GM21737 (cell line): Measurements from ENCODE around the gene POLG.

Source experiments
- ATAC-seq: cut with Tn5 transposase; IDR thresholded peaks from one replicate; pipeline ENCODE4 v1.9.1; 2021; ENCODE audit warnings: mild to moderate bottlenecking, moderate library complexity; ENCODE audit not compliant: unreplicated experiment

Gene POLG

DNA sequence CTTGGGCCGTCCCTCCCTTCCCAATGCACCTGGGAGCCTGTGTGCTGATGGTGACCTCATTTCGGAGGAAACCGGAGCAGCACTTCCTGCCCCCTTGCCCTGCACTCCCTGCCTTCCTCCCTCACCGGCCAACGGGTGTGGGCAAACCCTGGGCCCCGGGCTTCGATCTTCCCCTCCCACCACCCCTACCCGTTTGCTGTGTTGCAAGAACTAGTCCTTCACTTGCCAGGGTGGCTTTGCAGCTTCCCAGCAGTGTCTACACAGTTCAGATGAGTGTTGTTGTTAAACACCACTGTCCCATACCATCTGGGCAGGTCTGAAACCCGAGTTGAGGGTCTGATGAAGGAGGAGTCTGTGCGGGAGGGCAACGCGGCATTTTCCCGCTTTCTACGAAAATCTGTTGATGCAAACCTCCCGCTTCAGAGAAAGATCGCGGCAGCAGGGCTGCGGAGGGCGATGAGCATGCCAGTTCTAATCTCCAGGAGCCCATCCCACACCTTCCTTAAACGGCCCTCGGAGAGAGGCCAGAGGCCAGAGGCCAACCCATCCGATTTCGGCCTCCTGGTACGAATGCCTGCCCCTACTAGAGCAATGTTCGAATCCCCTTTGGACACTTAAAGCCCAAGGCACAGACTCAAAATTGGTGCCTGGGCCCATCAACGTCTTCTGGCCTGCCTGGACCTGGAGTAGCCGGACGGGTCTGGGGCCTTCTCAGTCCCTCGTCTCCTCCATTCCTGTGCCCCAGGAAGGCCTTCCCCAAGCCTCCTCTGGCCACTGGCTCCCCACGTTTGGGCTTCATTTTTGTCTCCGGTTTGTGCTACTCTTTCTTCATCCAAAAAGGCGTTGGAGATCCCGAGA is 35.7 kb upstream of the POLG start:
- ATAC-seq = no peak

DNA sequence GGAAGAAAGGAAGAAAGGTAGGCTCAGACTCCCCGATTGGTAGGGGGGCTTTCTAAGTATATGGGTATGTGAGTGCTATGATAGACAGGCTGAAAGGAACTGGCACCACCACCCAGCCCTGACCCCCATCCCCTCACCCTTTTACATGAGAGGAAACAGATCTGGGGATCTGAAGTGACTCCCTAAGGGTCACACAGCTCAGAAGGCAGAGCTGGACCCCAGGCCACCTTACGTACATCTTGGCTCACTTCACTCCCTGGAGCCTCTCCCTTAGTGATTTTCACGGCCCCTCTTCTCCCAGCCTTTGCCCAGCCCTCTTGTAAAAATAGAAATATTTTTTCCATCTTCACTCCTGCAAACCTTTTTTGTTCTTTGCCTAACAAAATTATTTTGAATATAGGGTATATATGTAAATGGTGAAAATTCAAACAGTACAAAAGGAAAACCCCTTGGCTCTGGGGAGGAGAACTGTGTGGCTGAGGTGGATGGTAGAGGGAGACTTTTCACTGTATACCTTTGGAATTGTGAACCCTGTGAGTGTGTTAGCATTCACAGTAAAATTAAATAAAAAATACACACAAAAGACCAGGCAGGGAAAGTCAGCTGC is 34.8 kb upstream of the POLG start:
- no peak for ATAC-seq

DNA sequence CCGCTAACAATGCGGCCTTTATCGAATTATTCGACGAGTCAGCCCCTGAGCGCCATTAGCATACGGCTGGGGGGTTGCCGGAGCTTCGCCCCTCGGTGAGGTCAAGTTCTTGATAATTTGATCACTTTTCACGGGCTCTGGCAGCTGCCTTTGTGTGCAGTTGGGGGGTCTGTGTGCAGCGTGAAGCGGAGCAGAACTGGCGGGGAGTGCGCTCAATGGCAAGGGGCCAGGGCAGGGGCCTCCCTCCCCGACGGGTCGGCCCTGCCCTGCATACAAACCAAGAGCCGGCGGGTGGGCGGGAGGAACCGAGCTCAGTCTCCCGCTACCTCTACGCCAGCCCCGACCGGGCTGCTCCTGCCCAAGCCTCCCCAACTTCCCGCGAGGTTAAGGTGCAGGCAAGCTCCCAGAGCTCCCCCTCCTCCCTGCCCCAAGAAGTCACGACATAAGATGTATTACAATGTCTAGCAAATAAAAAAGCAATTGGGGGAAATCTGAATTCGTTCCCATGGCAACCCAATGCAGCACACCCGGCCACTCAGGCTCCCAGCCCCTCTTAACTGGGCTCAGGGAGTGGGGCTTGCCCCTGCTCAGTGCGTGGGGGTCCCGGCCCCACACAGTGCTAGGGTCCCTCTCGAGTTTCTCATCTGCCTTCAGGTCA is 34.1 kb upstream of the POLG start:
- no peak for ATAC-seq

DNA sequence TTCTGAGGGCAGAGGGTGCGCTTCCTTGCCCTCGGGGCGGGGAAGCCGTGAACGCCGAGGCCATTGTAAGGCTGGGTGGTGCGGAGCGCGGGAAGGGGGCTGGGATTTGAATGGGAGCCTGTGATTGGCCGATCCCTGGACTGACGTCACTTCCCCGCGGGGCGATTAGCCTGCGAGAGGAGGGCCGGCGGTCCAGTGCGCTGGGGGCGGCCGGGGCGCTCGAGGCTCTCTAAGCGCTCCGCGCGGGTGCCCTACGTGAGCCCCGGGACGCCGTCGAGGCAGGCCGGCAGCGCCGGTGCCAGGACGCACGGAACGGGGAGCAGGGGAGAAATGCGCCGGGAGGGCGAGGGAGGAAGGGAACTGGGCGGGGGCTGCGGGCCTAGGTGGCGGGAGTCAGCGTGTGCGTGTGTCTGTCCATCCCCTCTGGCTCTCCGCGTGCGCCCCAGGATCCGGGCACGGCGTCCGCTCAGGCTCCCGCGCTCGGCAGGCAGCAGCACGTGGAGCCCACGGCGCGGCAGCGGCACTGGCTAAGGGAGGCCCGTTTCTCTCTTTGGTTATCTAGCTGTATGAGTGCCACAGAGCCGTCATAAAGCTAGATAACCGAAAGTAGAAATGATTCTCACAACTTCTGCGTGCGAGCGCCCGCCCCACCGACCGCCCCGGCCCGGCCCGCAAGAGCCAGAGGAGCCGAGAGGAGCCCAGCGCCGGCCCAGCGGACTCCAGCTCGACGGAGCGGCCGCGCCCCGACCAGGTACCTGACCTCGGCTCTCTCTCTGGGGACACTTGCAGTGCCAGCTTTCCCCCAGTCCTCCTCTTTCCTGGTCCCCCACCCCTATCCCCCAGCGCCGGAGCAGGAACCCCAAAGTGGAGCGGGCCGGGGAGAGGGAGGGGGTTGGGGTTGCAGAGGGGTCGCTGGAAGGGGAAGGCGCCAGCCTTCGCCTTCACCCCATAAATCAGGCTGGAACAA is 33.1 kb upstream of the POLG start:
- ATAC-seq = no peak

DNA sequence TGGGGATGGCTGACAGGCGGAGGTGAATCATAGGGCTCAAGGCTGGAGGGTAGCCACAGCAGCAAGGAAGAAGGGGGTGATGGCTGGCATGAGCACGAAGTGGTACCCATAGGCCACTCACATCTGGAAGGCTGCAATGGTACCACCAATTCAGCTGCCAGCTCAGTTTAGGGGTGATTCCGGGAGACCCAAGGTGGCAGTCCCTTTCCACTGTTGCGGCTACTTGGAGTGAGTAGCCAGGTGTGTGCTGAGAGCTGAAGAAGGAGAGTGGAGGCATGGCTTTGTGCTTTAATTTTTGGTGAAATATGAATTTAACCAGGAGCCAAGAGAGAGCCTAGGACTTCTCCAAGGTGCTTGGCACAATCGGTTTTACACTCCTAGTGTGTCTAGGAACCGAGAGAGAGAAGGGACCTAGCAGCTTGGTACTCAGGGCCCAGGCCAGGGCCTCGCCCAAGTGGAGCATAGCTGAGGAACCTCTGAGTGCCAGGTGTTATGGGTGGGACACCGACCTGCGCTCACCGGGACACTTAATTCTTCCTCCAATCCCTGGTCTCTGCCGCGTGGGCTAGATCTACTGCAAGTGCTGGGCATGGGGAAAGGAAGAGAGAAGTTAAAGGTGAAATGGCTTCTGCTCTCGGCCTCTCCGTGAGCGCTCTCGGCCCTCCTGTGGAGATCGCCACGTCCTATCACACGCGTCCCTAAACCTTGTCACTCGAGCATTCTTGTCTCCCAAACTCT is 32.2 kb upstream of the POLG start:
- ATAC-seq = no peak

DNA sequence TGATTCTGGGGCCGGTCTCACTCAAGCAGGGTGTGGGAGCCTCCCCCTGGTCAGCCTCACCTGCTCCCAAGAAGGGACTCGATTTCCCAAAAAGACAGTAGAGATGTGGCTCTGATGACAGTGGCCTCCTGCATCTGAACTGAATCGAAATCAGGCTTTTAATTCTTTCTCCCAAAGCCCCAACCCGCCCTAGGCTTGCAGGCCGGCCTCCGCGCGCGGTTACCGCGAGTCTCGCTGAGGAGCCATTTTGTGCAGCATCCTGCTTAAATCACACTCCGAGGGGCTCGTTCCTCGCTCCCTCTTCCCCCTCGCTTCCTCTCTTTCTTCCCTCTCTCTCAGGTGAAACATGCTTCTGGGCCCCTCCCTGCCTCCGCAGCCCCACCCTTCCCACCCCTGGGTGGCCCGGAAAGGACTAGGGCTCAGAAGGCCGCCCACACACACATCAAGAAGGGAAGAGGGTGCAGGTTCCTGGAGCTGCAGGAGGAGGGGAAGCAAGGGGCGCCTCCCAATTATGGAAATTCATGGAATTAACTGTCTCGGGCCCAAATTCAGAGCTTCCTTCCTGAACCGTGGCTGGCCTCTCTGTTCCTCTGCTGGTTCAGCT is 30.9 kb upstream of the POLG start:
- ATAC-seq = no peak

DNA sequence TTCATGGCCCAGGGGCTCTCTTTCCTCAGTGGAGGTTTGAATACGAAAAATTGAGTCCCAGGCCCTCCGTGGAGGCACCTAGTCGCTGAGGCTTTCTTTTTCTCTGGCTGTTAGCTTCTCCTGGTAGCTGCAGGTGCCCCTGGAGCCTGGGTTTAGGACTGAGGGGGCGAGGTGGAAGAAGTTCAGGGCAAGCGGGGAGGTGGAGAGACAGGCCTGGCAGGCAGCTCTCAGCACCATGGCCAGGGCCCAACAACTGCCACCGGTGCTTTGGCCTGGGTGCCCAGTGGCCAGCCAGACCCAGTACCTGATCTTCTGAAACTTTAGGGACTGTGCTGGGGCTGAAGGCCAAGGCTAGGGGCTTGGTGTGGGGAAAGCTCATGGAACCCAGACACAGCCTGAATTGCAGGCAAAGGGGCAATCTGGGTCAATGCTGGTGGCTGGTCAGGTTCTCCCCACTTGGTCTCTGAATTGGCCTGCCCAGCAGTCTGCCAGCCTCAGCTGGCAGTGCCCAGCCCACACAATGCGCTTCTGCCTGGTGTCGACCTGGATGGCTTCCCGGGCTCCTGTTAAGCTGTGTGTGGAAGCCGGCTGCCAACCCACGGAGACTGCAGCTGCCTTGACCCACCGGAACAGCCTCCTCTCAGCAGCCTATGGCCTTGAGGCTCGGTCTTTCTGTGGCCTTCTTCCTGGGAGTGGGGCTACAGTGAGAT is 30.3 kb upstream of the POLG start:
- no peak for ATAC-seq

DNA sequence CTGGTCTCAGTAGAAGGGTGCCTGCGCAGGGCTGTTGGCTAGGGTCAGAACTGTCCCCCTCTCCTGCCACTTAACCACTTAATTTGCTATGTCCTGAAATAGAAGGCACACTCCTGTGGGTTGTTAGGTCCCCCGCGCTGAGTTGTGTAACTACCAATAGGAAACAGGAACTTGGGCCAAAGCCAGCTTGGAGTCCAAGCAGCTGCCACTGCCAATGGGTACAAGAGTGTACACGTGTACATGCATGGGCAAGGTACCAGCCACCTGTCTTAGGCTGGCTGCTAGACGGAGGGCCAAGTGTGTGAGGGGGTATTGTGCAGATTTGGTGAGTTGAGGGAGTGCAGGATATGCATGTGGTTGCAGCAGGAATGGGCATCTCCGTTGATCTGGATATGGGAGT is 29.7 kb upstream of the POLG start:
- no peak for ATAC-seq

DNA sequence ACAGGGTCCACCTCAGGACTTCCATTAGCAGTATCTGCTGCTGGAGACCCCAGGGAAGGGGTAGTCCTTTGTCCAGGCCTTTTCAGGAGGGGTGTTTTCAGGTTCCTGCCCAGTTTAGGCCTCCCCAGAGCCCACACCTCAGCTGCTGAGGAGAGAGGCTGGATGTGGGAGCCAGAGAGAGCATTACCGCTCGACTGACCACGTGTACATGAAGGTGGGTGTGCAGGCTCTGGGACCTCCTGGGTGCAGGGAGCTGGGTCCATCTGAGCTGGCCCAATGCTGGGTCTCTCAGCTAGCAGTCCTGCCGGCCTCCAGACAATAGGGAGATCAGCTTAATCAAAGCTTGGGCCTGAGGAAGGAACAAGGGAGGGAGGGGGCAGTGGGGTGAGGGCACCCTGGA is 29.1 kb upstream of the POLG start:
- no peak for ATAC-seq

DNA sequence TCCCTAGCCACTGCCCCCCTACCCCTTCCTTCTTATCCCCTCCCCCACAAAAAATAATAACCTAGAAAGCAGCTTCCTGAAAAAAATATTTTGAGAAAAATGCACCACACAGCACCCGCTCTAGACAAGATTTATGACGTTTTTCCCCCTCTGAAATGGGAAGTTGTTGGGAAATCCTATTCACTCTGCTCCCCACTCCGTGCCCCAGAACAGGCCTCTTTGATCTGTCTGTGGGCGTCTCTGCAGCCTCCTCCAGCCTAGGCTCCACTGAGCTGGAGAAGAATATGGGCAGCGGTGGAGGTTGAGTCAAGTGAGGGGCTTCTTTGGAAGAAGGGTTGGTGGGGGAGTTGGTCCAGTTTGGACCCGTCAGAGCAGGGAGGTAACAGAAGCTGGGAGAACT is 28.5 kb upstream of the POLG start:
- no peak for ATAC-seq

DNA sequence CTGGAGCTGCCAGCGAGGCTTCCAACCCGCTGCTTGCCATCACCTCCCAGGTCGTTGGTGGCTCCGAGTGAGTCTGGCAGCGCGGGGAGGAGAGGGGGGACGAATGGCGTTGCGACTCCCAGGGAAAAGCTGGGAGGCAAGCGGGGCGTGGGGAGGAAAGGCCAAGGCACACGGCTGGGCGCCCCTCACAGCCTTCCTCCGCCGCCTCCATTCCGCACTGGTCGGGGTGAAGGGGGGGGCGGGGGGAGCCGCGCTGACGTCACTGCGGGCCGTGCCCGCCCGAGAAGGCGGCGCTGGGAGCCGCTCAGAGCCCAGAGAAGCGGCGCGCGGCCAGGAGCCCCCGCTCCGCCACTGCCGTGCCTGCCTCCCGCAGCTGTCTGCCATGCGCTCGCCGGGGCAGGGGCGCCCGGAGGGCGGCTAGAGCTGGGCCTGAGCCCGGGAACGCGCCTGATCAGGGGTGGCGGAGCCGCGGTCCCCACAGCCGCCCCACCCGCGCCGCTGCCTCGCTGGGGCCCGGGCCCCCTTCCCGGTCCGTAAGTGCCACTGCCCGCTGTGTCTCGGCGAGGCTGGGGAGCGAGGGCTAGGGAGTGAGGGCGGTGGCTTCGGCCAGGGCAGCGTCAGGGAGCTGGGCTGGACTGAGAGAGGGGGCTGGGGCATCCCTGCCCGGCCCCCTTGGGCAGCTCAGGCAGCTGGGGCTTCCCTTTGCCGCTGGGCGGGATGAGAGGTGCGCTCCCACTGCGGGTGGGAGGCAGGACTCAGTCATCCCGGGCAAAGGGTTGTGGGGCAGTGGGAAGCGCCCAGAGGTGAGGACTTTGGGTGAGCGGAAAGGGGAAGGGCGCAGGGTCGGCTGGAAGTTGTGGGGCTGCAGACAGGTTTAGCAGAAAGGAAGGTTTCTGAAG is 27.8 kb upstream of the POLG start:
- no peak for ATAC-seq

DNA sequence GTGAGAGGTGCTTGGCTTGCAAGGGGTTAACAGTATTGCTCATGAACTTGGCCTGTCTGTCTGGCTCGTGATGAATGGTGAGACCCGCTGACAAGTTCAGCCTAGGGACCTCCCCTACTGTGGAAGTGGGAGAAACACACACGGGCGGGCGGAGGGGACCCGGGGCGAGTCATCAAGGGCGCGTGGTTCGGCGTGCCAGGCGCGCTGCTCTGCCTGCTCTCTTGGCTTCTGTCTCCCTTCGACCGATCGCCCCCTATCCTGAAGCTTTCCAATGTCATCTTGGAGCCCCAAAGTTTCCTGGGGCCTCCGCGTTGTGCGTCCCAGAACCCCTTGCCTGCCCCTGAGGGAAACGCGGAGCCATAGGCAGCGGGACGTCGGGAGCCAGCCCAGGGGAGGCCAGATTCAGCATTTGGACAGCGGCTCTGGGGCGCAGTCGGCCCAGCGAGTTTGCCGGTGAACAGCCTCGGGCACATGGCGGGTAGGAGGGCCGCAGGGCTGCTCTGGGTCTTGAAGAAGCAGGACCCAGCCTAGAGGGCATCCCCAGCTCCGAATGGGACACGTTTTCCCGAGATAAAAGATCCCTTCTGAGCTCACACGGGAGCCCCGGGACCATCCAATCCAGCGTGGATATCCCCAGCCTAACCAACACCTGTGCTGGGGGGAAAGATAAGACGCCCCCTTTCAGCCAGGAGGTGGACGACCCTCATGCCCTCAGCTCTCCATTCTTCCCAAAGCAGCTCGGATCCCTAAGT is 27.0 kb upstream of the POLG start:
- no peak for ATAC-seq

DNA sequence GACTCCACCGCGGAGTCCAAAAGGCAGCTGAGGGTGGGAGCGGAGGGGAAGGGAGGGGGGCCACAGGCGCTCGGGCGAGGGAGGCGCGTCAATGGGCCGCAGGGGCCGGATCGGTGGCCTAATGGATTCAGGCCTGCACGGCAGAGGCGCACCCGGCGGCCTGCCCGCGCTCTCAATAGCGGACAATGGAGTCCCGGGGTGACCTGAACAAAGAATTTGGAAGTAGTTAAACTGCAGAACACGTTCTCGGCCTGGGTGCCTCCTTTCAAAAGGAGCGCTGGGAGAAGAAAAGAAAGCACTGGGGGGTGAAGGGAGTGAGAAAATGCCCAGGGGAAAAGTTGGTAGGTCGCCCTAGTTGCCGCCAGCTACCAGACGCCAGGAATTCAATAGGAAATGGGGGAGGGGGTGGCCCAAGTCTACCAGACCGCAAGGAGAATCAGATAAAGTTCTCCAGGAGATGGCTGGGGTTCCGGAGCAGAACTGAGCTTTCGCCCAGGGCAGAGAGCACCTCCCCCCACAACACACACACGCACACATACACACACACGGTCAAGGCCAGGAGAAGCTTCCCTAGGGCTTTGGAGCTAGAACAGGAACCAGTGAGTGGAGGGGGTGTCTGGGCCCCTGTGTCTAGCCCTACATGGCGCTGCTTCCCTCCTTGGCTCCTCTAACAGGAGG is 25.8 kb upstream of the POLG start:
- no peak for ATAC-seq

DNA sequence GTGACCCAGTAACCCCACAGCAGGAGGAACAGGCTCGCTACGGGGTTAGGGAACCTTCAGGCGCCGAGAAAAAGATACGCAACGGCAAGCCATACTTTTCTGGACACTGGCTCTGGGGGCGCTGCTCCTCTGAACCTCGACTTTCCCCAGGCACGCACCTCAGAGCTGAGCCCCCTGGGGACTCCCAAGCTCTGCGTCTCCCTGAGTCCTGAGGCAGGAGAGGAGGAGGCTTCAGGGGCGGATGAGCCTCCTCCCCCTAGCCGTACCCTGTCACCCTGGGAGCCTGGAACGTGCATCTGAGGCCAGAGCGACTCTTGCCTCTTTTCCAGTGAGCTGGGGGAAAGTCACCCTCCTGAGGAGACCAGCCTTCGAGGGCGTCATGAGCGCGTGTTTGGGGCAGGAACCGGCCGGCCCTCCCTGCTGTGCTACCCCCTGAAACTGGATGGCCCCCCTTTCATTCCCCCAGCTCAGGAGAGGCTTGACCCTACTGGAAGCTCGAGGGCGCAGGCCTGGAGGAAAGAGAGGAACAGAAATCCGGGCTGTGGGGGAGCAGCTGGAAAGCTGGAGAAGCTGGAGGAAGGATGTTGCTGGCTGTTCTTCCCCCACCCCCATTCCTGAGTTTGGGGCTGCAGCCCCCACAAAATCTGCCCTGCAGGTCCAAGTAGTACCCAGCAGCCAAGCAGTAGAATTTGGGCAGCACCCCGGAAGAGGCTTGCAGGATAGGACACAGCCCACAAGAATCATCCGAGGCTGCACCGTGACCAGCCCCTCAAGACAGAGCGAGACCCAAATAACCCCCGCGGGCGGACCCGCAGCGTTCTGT is 25.1 kb upstream of the POLG start:
- no peak for ATAC-seq

DNA sequence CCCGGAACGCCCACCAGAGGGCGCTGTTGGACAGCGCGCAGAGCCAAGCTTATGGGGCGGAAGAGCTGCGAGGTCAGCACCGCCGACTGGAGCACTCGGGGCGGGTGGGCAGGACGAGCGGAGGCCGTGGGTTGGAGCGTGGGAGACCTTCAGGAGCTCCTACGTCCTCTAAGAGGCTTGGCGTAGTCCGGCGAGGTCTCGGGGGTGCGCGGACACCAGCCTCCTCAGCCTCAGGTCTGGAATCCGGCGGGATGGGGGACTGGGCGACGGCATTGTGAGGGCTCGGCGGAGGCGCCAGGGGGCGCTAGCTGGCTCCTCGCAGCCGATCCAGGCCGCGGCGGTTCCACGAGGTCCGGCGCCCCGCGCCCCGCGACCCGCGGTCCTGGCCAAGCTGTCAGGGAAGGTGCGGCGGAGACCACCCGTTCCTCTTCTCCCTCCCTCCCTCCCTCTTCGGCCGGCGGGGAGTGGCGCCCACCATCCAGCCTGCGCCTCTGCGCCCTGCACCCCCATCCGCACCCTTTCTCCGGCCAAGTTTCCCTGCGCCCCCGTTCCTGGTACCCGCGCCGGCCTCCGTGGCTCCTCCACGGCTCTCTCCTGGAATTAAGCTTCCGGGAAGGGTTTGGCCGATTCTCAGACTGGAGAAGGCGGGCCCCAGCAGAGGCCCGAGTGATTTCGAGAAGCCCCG is 24.3 kb upstream of the POLG start:
- ATAC-seq = peak; percentile 81

DNA sequence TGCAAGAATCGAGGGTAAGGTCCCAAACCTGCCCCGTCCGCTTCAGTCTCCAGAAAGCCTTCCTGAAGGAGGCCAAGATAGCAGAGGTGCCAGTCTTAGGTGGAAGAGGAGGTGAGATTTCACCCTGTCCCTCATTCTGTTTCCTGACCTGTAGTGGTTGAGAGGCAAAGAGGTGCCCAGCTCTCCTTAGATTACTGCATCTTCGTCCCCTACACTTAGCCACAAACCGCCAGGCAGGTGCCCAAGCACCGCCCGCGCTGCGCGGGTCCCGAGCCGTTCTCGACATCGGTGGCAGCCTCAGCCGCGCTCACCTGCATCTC is 23.8 kb upstream of the POLG start:
- ATAC-seq = no peak
